T-helper 9 cell (primary cell): ENCODE data around the gene CCDC57.
A peak's percentile ranks its signal among the peaks of the same experiment; 100 is the strongest.

Experiments used
- DNase-seq: peaks from one replicate; pipeline ENCODE4 v3.0.0-alpha.2; 2020

Gene CCDC57

GRCh38 chr17:82101767-82102679, 110.6 kb downstream of the CCDC57 start:
- no peak for DNase-seq

GRCh38 chr17:82101301-82101715, 111.3 kb downstream of the CCDC57 start:
- DNase-seq = no peak

- no peak for DNase-seq
These were observed 111.9 kb downstream of the CCDC57 start for GRCh38 chr17:82100502-82101298.

GRCh38 chr17:82098939-82099763, 113.5 kb downstream of the CCDC57 start:
- peak; percentile 18 for DNase-seq

- peak; percentile 86 for DNase-seq
These were observed 114.3 kb downstream of the CCDC57 start, which contains the start of gene FASN for GRCh38 chr17:82098169-82098938. TSS of gene FASN (minus strand) at chr17:82098236. CDS start at chr17:82096445, 1,791 bp downstream.

GRCh38 chr17:82097919-82098168, 114.8 kb downstream of the CCDC57 start:
- DNase-seq = no peak

- DNase-seq = no peak
These were observed 115.3 kb downstream of the CCDC57 start for GRCh38 chr17:82097184-82097918.

GRCh38 chr17:82096709-82097183, 115.9 kb downstream of the CCDC57 start:
- DNase-seq = no peak

GRCh38 chr17:82095777-82096708, 116.6 kb downstream of the CCDC57 start:
- no peak for DNase-seq

- no peak for DNase-seq
These were observed 117.5 kb downstream of the CCDC57 start for GRCh38 chr17:82094931-82095776.

- no peak for DNase-seq
These were observed 119.5 kb downstream of the CCDC57 start for GRCh38 chr17:82092995-82093751.

- no peak for DNase-seq
These were observed 120.0 kb downstream of the CCDC57 start for GRCh38 chr17:82092628-82092994.

GRCh38 chr17:82092094-82092586, 120.5 kb downstream of the CCDC57 start:
- DNase-seq = no peak

GRCh38 chr17:82091264-82092066, 121.2 kb downstream of the CCDC57 start:
- no peak for DNase-seq

GRCh38 chr17:82090549-82091263, 121.9 kb downstream of the CCDC57 start:
- no peak for DNase-seq

- no peak for DNase-seq
These were observed 122.7 kb downstream of the CCDC57 start for GRCh38 chr17:82089723-82090548.
